SK-N-MC (cell line): Measurements from ENCODE around the gene ZCCHC17.

Source experiments
- EZH2 ChIP-seq: fragments of 200-600 bp; sonication (generic); IDR thresholded peaks from one replicate; pipeline ENCODE4 v1.6.1; 2017; ENCODE audit warnings: antibody characterized with exemption
- POLR2AphosphoS5 ChIP-seq: IDR thresholded peaks from 2 replicates; pipeline ENCODE4 v1.6.1; 2012; ENCODE audit warnings: mild to moderate bottlenecking, low read depth, low read length, borderline replicate concordance

- no peak for TF ChIP-seq POLR2AphosphoS5
- TF ChIP-seq EZH2 = no peak
Measured at GRCh38 chr1:31300193-31300592, 3.4 kb downstream of the ZCCHC17 start.
